ENCODE measurements around the gene SYTL3. TPM values are rescaled to one million over a fixed set of nuclear protein-coding genes. Genes with fewer than 3 reads are reported as not detected.

The SYTL3 gene
- total and polyA plus RNA-seq, 9 of the 15 experiments (the other 6 are each of a cell fraction or from before 2014, with no cell fraction given) = 0.04 to 0.46 (median 0.17) TPM; not detected in 1

GRCh38 chr6:158762787-158763433 lies 113.1 kb downstream of the SYTL3 start (continued):
- TF ChIP-seq ZNF280B (CRISPR knock-in tag; IDR thresholded peaks at IDR 0.05) = no peak
- TF ChIP-seq SMARCB1 (IDR thresholded peaks at IDR 0.05; ENCODE audit: insufficient read length, low read depth) = no peak
- no peak for TF ChIP-seq ZNF407 (IDR thresholded peaks at IDR 0.05; ENCODE audit: low read depth)
- TF ChIP-seq GATAD2A (IDR thresholded peaks at IDR 0.05) = peak; percentile 85; the same call in 1 of the 2 replicates
- TF ChIP-seq ZNF431 (CRISPR knock-in tag; IDR thresholded peaks at IDR 0.05) = no peak
- TF ChIP-seq NR1H2 (CRISPR knock-in tag; IDR thresholded peaks at IDR 0.05) = no peak
- no peak for TF ChIP-seq ZBTB12 (CRISPR knock-in tag; IDR thresholded peaks at IDR 0.05)
- no peak for TF ChIP-seq POLR2A (conservative IDR thresholded peaks at IDR 0.05)
- TF ChIP-seq NR2C2 (CRISPR knock-in tag; IDR thresholded peaks at IDR 0.05) = no peak; the same call in 1 of the 2 replicates
- TF ChIP-seq NR2C2 (tag; IDR thresholded peaks at IDR 0.05) = no peak
- TF ChIP-seq CHD1 (IDR thresholded peaks at IDR 0.05; ENCODE audit: low read length) = peak; percentile 41
- TF ChIP-seq RNF2 (IDR thresholded peaks at IDR 0.05) = peak; percentile 65; the same call in 1 of the 2 replicates
- TF ChIP-seq MAFF (IDR thresholded peaks at IDR 0.05; ENCODE audit: low read length) = no peak; the same call in 1 of the 2 replicates
- TF ChIP-seq E2F6 (IDR thresholded peaks at IDR 0.05; ENCODE audit: borderline replicate concordance in 1 of 2, extremely low read depth in 1 of 2, insufficient read depth in 1 of 2, insufficient read length in 1 of 2, low read depth in 1 of 2, low read length in 1 of 2, poor library complexity in 1 of 2, severe bottlenecking in 1 of 2) = peak; percentile 54 to 57
- no peak for TF ChIP-seq ID3 (CRISPR knock-in tag; IDR thresholded peaks at IDR 0.05)
- 0 out of 2 replicates have a peak, but pooled peaks have one; percentile 56 for TF ChIP-seq ID3 (tag; IDR thresholded peaks at IDR 0.05)

Data from K562 (cell line).